Loucy (cell line): ENCODE results near the gene OTUD1.

Experiments used
- H2AFZ ChIP-seq: fragments of 200-600 bp; sonication (generic); 2 replicates; pipeline ENCODE4 v1.6.0; 2016; ENCODE audit warnings: antibody characterized with exemption, mild to moderate bottlenecking, low read length, moderate library complexity
- H3F3A ChIP-seq: fragments of 200-600 bp; 2 replicates; pipeline ENCODE4 v1.6.0; 2016; ENCODE audit warnings: antibody characterized with exemption, low read depth, mild to moderate bottlenecking
- H3K27me3 ChIP-seq: fragments of 200-600 bp; sonication (generic); 2 replicates; pipeline ENCODE4 v1.6.1; 2014; ENCODE audit warnings: low read length, mild to moderate bottlenecking; ENCODE audit not compliant: insufficient read depth, poor library complexity, severe bottlenecking
- H3K36me3 ChIP-seq: fragments of 200-600 bp; sonication (generic); 2 replicates; pipeline ENCODE4 v1.6.1; 2016; ENCODE audit warnings: low read length; ENCODE audit not compliant: insufficient read depth
- H3K4me1 ChIP-seq: fragments of 200-600 bp; sonication (generic); 2 replicates; pipeline ENCODE4 v1.5.1; 2014; ENCODE audit warnings: low read length, mild to moderate bottlenecking; ENCODE audit not compliant: insufficient read depth, poor library complexity, severe bottlenecking
- H3K4me2 ChIP-seq: fragments of 200-600 bp; sonication (generic); 2 replicates; pipeline ENCODE4 v1.6.0; 2014; ENCODE audit warnings: antibody characterized with exemption, low read length, low read depth, mild to moderate bottlenecking; ENCODE audit not compliant: poor library complexity, severe bottlenecking
- H3K4me3 ChIP-seq: fragments of 200-600 bp; sonication (generic); 2 replicates; pipeline ENCODE4 v1.5.1; 2014; ENCODE audit warnings: low read length, mild to moderate bottlenecking, mixed read lengths; ENCODE audit not compliant: poor library complexity, severe bottlenecking
- H3K79me2 ChIP-seq: fragments of 200-600 bp; sonication (generic); 2 replicates; pipeline ENCODE4 v1.6.1; 2014; ENCODE audit warnings: low read length; ENCODE audit not compliant: insufficient read depth
- H3K9ac ChIP-seq: fragments of 200-600 bp; sonication (generic); 2 replicates; pipeline ENCODE4 v1.6.0; 2014; ENCODE audit warnings: mild to moderate bottlenecking, low read depth, low read length, moderate library complexity; ENCODE audit not compliant: poor library complexity, severe bottlenecking
- H3K9me2 ChIP-seq: fragments of 200-600 bp; sonication (generic); replicated peaks from 2 replicates; pipeline ENCODE4 v1.6.1; 2016; ENCODE audit warnings: low read depth, low read length, mixed read lengths
- H3K9me3 ChIP-seq: fragments of 200-600 bp; sonication (generic); 2 replicates; pipeline ENCODE4 v1.6.1; 2014; ENCODE audit warnings: mild to moderate bottlenecking, antibody characterized with exemption, low read length, low read depth; ENCODE audit not compliant: insufficient read depth
- H4K20me1 ChIP-seq: fragments of 200-600 bp; sonication (generic); 2 replicates; pipeline ENCODE4 v1.6.0; 2014; ENCODE audit warnings: antibody characterized with exemption, low read length, mild to moderate bottlenecking; ENCODE audit not compliant: insufficient read depth, poor library complexity, severe bottlenecking
- CTCF ChIP-seq: fragments of 200-600 bp; sonication (generic); conservative IDR thresholded peaks from 2 replicates; pipeline ENCODE4 v1.5.1; 2014; ENCODE audit warnings: mild to moderate bottlenecking, antibody characterized with exemption, low read length
- EZH2phosphoT487 ChIP-seq: fragments of 200-600 bp; IDR thresholded peaks from 2 replicates; pipeline ENCODE4 v1.6.1; 2018; ENCODE audit warnings: antibody characterized with exemption, mild to moderate bottlenecking, moderate library complexity, borderline replicate concordance

Gene OTUD1

GRCh38 chr10:23457632-23458417 lies 18.9 kb downstream of the OTUD1 start:
- Histone ChIP-seq H3K4me1 (no peaks in the 10 kb centered on the region), H3K4me3 (no peak overlapping the region), H4K20me1 (no peaks in the 10 kb centered on the region), H3K9me3 (no peaks in the 10 kb centered on the region), H3K4me2 (no peak overlapping the region), H3K27me3 (no peaks in the 10 kb centered on the region), H3K36me3 (no peaks in the 10 kb centered on the region), H3K9ac (no peak overlapping the region), H3K79me2 (no peaks in the 10 kb centered on the region), H2AFZ (no peak overlapping the region), H3K9me2 (no peaks in the 10 kb centered on the region), H3F3A (no peaks in the 10 kb centered on the region)
- TF ChIP-seq EZH2phosphoT487 (no peak), CTCF (no peak)

- H3F3A ChIP-seq, result no peaks in the 10 kb centered on the region
- H3K9me3 ChIP-seq, result no peaks in the 10 kb centered on the region
- no peak for TF ChIP-seq CTCF
- TF ChIP-seq EZH2phosphoT487, result no peak
- H3K9ac ChIP-seq, result no peak overlapping the region
- H3K79me2 ChIP-seq, result no peaks in the 10 kb centered on the region
- no peak overlapping the region for H2AFZ ChIP-seq
- no peaks in the 10 kb centered on the region for H3K36me3 ChIP-seq
- H3K4me1 ChIP-seq, result no peaks in the 10 kb centered on the region
- no peaks in the 10 kb centered on the region for H3K9me2 ChIP-seq
- no peaks in the 10 kb centered on the region for H3K27me3 ChIP-seq
- no peaks in the 10 kb centered on the region for H4K20me1 ChIP-seq
- no peak overlapping the region for H3K4me3 ChIP-seq
- H3K4me2 ChIP-seq, result no peak overlapping the region
Observed at GRCh38 chr10:23459308-23459939, 20.5 kb downstream of the OTUD1 start.

- Histone ChIP-seq H3K9me2 (no peaks in the 10 kb centered on the region), H4K20me1 (no peaks in the 10 kb centered on the region), H3K9ac (no peak overlapping the region), H3K4me1 (no peaks in the 10 kb centered on the region), H3K36me3 (no peaks in the 10 kb centered on the region), H3K4me3 (no peak overlapping the region), H3K9me3 (no peaks in the 10 kb centered on the region), H2AFZ (no peak overlapping the region), H3K27me3 (no peaks in the 10 kb centered on the region), H3K4me2 (no peak overlapping the region), H3F3A (no peaks in the 10 kb centered on the region), H3K79me2 (no peaks in the 10 kb centered on the region)
- TF ChIP-seq CTCF (no peak), EZH2phosphoT487 (no peak)
Observed at GRCh38 chr10:23461557-23461956, 22.7 kb downstream of the OTUD1 start.
